Measurements from ENCODE around the gene DNPH1. TPM values are rescaled to one million over a fixed set of nuclear protein-coding genes. Genes with fewer than 3 reads are reported as not detected.

The DNPH1 gene
- total RNA-seq, 1 donor, result 46.2 TPM

DNA sequence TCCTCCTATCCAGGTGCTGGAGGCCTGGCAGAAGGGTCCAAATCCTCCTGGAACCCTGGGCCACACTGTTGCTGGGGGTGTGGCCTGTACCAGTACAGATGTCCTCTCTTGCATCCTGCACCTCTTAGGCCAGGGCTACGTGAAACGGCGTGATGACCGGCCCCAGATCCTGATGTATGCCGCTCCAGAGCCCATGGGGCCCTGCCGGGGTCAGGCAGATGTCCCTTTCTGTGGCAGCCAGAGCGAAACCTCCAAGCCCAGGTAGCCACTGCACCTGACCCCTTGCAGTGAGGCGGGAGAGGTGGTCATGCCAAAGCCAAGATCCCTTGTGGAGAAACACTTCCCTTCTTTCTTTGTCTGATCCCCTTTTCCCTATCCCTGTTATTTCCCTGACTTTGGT lies 14.2 kb downstream of the DNPH1 start:
- H3K4me3 ChIP-seq (ENCODE audit: low read depth, low read length), result no peak overlapping the region
- DNase-seq (ENCODE audit: low read depth), result no peak
- TF ChIP-seq, protein P1, sequence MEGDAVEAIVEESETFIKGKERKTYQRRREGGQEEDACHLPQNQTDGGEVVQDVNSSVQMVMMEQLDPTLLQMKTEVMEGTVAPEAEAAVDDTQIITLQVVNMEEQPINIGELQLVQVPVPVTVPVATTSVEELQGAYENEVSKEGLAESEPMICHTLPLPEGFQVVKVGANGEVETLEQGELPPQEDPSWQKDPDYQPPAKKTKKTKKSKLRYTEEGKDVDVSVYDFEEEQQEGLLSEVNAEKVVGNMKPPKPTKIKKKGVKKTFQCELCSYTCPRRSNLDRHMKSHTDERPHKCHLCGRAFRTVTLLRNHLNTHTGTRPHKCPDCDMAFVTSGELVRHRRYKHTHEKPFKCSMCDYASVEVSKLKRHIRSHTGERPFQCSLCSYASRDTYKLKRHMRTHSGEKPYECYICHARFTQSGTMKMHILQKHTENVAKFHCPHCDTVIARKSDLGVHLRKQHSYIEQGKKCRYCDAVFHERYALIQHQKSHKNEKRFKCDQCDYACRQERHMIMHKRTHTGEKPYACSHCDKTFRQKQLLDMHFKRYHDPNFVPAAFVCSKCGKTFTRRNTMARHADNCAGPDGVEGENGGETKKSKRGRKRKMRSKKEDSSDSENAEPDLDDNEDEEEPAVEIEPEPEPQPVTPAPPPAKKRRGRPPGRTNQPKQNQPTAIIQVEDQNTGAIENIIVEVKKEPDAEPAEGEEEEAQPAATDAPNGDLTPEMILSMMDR (IDR thresholded peaks at IDR 0.05; ENCODE audit: insufficient read depth, low read length), result no peak

DNA sequence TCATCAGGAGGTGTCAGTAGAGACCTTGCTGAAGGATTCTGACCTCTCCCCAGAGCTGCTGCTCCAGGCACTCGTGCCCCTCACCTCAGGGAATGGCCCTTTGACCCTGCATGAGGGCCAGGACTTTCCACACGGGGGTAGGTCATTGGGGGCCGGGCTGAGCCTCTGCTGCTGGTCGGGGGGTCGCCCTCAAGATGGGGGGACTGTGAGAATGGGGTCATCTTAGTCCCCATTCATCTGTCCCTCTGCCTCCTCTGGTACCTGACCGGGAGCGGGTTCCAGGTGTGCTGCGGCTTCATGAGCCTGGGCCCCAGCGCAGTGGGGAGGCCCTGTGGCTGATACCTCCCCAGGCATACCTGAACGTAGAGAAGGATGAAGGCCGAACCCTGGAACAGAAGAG lies 15.8 kb downstream of the DNPH1 start:
- TF ChIP-seq, protein P1 (IDR thresholded peaks at IDR 0.05; ENCODE audit: insufficient read depth, low read length), result no peak
- no peak for DNase-seq (ENCODE audit: low read depth)
- H3K4me3 ChIP-seq (ENCODE audit: low read depth, low read length), result no peak overlapping the region

DNA sequence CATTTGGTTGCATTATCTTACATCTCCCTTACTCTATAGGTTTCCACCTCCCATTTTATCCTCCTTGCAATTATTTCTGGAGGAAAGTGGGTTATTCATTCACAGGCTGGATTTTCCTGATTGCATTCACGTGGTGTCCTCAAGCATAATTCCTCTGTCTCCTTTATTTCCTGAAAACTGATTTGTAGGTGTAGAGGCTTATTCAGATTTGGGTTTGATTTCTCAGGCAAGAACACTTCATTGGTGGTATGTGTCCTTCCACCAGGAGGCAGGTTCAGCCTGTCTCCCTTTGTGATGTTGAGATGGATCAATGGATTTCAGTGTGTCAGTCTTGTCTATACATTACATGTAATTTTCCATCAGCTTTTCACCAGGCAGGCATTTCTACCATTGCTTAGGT lies 17.3 kb downstream of the DNPH1 start:
- DNase-seq (ENCODE audit: low read depth), result no peak
- TF ChIP-seq, protein P1 (IDR thresholded peaks at IDR 0.05; ENCODE audit: insufficient read depth, low read length), result no peak

DNA sequence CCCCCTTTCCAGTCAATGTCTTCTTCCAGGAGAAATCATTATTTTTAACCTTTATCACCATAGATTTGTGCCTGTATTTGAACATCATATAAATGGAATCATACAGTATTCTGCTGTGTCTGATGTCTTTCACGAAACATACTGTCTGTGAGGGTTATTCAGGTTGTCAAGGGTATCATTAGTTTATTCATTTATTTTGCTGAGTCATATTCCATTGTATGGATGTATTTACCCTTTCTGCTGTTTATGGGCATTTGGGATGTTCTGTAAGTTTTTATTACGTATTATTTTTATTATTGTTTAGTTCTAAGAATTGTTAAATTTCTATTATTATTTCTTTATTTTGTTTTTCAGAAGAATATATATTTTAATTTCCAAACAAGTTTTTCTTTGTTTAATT lies 22.0 kb downstream of the DNPH1 start:
- TF ChIP-seq, protein P1 (IDR thresholded peaks at IDR 0.05; ENCODE audit: insufficient read depth, low read length), result no peak
- DNase-seq (ENCODE audit: low read depth), result no peak
- H3K4me3 ChIP-seq (ENCODE audit: low read depth, low read length), result no peak overlapping the region

More for the DNA sequence above, 17.3 kb downstream of the DNPH1 start:
- H3K4me3 ChIP-seq (ENCODE audit: low read depth, low read length), result no peak overlapping the region

DNA sequence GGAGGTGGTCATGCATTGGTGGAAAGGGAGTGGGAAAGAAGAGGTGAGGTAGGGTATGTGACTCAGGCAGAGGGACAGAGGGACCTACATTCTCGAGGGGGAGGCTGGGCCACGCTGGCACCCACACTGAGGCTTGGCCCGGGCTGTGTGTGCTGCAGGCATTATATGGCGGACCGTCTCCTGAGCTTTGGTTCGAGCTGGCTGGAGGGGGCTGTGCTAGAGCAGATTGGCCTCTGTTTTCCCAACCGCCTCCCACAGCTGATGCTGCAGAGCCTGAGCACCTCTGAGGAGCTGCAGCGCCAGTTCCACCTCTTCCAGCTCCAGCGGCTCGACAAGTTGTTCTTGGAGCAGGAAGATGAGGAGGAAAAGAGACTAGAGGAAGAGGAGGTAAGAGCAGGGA lies 23.4 kb downstream of the DNPH1 start:
- no peak for DNase-seq (ENCODE audit: low read depth)
- H3K4me3 ChIP-seq (ENCODE audit: low read depth, low read length), result no peak overlapping the region
- TF ChIP-seq, protein P1 (IDR thresholded peaks at IDR 0.05; ENCODE audit: insufficient read depth, low read length), result no peak

DNA sequence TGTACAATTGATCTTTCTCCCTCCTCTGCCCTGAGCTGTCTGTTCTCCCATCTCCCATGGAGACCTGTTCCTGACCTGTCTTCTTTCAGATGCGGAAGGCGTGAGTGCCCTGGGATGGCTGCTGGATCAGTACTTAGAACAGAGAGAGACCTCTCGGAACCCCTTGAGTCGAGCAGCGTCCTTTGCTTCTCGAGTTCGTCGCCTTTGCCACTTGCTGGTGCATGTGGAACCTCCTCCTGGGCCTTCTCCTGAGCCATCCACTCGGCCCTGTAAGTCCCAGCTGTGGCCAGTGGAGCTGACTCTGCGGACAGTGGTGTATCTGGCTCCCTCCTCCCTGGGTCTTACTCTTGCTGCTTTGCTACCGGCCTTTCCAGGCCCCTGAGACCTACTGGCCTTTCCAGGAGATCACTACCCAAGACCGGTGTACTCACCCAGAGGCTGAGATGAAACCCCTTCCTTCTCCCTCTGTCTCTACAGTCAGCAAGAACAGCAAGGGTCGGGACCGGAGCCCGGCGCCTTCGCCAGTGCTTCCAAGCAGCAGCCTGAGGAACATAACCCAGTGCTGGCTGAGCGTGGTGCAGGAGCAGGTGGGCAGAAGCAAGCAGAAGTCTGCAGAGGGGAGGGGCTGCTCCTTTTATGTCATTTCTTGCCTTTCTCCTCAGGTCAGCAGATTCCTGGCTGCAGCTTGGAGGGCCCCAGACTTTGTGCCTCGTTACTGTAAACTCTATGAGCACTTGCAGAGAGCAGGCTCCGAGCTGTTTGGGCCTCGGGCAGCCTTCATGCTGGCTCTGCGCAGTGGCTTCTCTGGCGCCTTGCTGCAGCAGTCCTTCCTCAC lies 24.8 kb downstream of the DNPH1 start:
- no peak overlapping the region for H3K4me3 ChIP-seq (ENCODE audit: low read depth, low read length)
- no peak for DNase-seq (ENCODE audit: low read depth)
- TF ChIP-seq, protein P1 (IDR thresholded peaks at IDR 0.05; ENCODE audit: insufficient read depth, low read length), result no peak
